Neural crest cell (in vitro differentiated cells): Measurements from ENCODE around the gene DLGAP4. TPM values are rescaled to one million over a fixed set of nuclear protein-coding genes. Genes with fewer than 3 reads are reported as not detected.

ENCODE experiments used
- DNase-seq: peaks from one replicate; pipeline ENCODE4 v3.0.0; 2021; ENCODE audit warnings: low read depth, mixed read lengths, low spot score
- H3K27ac Mint-ChIP-seq: one replicate; pipeline ENCODE4 v1.8.0; 2021; ENCODE audit warnings: mild to moderate bottlenecking, mixed read lengths; ENCODE audit not compliant: unreplicated experiment
- H3K27me3 Mint-ChIP-seq: 2 replicates; pipeline ENCODE4 v1.8.0; 2021; ENCODE audit warnings: low read depth, mild to moderate bottlenecking, mixed read lengths
- H3K36me3 Mint-ChIP-seq: 2 replicates; pipeline ENCODE4 v1.8.0; 2021; ENCODE audit warnings: low read depth, mild to moderate bottlenecking, mixed read lengths
- H3K4me1 Mint-ChIP-seq: 2 replicates; pipeline ENCODE4 v1.8.0; 2021; ENCODE audit warnings: mixed read lengths
- H3K4me3 Mint-ChIP-seq: one replicate; pipeline ENCODE4 v1.8.0; 2021; ENCODE audit warnings: mild to moderate bottlenecking, mixed read lengths
- H3K9me3 Mint-ChIP-seq: 2 replicates; pipeline ENCODE4 v1.8.0; 2021; ENCODE audit warnings: mixed read lengths
- CTCF ChIP-seq: fragments of 200-600 bp; sonication (generic); conservative IDR thresholded peaks from 2 replicates; pipeline ENCODE4 v1.5.0; 2021; ENCODE audit warnings: antibody characterized with exemption, mild to moderate bottlenecking
- total RNA-seq: library from RNA; stranded (reverse); gene quantifications from 2 replicates; pipeline ENCODE4 v1.2.1, GENCODE V29; 2021

The DLGAP4 gene
- total RNA-seq, 1 donor from 2014 or later = 95.6 TPM

GRCh38 chr20:36335206-36335870 lies 29.2 kb downstream of the DLGAP4 start:
- DNase-seq = no peak
- no peaks in the 10 kb centered on the region for H3K36me3 Mint-ChIP-seq
- H3K4me1 Mint-ChIP-seq = peaks cover 35% of the 10 kb centered on the region
- H3K27ac Mint-ChIP-seq = no peak overlapping the region
- peaks cover 4% of the 10 kb centered on the region for H3K27me3 Mint-ChIP-seq
- no peak overlapping the region for H3K4me3 Mint-ChIP-seq
- H3K9me3 Mint-ChIP-seq = no peaks in the 10 kb centered on the region
- TF ChIP-seq CTCF = no peak

GRCh38 chr20:36336204-36336603 lies 30.1 kb downstream of the DLGAP4 start:
- Mint-ChIP-seq H3K27ac (no peak overlapping the region), H3K4me3 (no peak overlapping the region), H3K27me3 (peaks cover 4% of the 10 kb centered on the region), H3K4me1 (peaks cover 35% of the 10 kb centered on the region), H3K9me3 (no peaks in the 10 kb centered on the region), H3K36me3 (no peaks in the 10 kb centered on the region)
- no peak for DNase-seq
- TF ChIP-seq CTCF = no peak

- Mint-ChIP-seq H3K27ac (no peak overlapping the region), H3K4me1 (peaks cover 27% of the 10 kb centered on the region), H3K27me3 (no peaks in the 10 kb centered on the region), H3K9me3 (no peaks in the 10 kb centered on the region), H3K4me3 (no peak overlapping the region), H3K36me3 (no peaks in the 10 kb centered on the region)
- no peak for DNase-seq
- no peak for TF ChIP-seq CTCF
These were observed 31.0 kb downstream of the DLGAP4 start for GRCh38 chr20:36336954-36337704.

- Mint-ChIP-seq H3K4me3 (no peak overlapping the region), H3K27me3 (no peaks in the 10 kb centered on the region), H3K36me3 (no peaks in the 10 kb centered on the region), H3K9me3 (no peaks in the 10 kb centered on the region), H3K4me1 (peaks cover 19% of the 10 kb centered on the region), H3K27ac (no peak overlapping the region)
- no peak for DNase-seq
- TF ChIP-seq CTCF = no peak
These were observed 31.7 kb downstream of the DLGAP4 start for GRCh38 chr20:36337886-36338285.

- Mint-ChIP-seq H3K4me1 (peaks cover 5% of the 10 kb centered on the region), H3K27ac (no peak overlapping the region), H3K36me3 (no peaks in the 10 kb centered on the region), H3K9me3 (no peaks in the 10 kb centered on the region), H3K4me3 (no peak overlapping the region), H3K27me3 (no peaks in the 10 kb centered on the region)
- no peak for DNase-seq
- no peak for TF ChIP-seq CTCF
These were observed 33.8 kb downstream of the DLGAP4 start for GRCh38 chr20:36339646-36340592.
